K562 (cell line): Measurements from ENCODE around the gene SLC39A11. TPM values are rescaled to one million over a fixed set of nuclear protein-coding genes. Genes with fewer than 3 reads are reported as not detected.

Experiments used
- BCOR ChIP-seq: fragments of 450-650 bp; IDR thresholded peaks from 2 replicates; pipeline ENCODE4 v1.6.1; 2016
- ZBTB26 ChIP-seq: fragments of 450-650 bp; formaldehyde crosslinking; IDR thresholded peaks from 2 replicates; pipeline ENCODE4 v1.4.0; 2022; ENCODE audit warnings: missing genetic modification characterization
- polyA plus RNA-seq, 8 experiments: library from polyadenylated mRNA; depleted of rRNA in 4 of 8; stranded (reverse) in 5 of 8; unstranded in 3 of 8; fragments of >200 nt; fragmentation: Nextera tagmentation in 2 of 8; fragmentation: Illumina TruSeq in 1 of 8; extraction: Ambion mirVana in 2 of 8; extraction: Trizol in 1 of 8; gene quantifications; 2 replicates each; pipeline versions ENCODE4 v1.2.1 to v1.2.3, GENCODE V29; 2011 to 2014; ENCODE audit warnings: inconsistent platforms in 1 of 8, missing spikeins in 1 of 8
- total RNA-seq, 7 experiments: library from RNA; depleted of rRNA in 6 of 7; stranded (reverse); fragments of >200 nt in 6 of 7; fragmentation: Illumina TruSeq in 2 of 7; extraction: Trizol in 2 of 7; gene quantifications; 2 replicates each; pipeline versions ENCODE4 v1.2.1 to v1.2.3, GENCODE V29; 2011 to 2021; ENCODE audit warnings: low replicate concordance in 1 of 7
- TF ChIP-seq, protein P1 (sequence below): fragments of 450-650 bp; IDR thresholded peaks from 2 replicates; pipeline ENCODE4 v1.6.1; 2016; ENCODE audit warnings: low read depth
- TF ChIP-seq, protein P2 (sequence below): fragments of 250-450 bp; sonication (Bioruptor Pico); IDR thresholded peaks from 2 replicates; pipeline ENCODE4 v1.8.0; 2022; ENCODE audit warnings: moderate library complexity, mild to moderate bottlenecking, inconsistent platforms
- TF ChIP-seq, protein P3 (sequence below): sonication (generic); formaldehyde crosslinking; IDR thresholded peaks from 2 replicates; pipeline ENCODE4 v1.8.0; 2022; ENCODE audit warnings: missing genetic modification reagents, mild to moderate bottlenecking, moderate library complexity, borderline replicate concordance

SLC39A11 gene
- total and polyA plus RNA-seq, 9 of the 15 experiments (the other 6 are each of a cell fraction or from before 2014, with no cell fraction given) = 10.5 to 26.4 (median 13.4) TPM

DNA sequence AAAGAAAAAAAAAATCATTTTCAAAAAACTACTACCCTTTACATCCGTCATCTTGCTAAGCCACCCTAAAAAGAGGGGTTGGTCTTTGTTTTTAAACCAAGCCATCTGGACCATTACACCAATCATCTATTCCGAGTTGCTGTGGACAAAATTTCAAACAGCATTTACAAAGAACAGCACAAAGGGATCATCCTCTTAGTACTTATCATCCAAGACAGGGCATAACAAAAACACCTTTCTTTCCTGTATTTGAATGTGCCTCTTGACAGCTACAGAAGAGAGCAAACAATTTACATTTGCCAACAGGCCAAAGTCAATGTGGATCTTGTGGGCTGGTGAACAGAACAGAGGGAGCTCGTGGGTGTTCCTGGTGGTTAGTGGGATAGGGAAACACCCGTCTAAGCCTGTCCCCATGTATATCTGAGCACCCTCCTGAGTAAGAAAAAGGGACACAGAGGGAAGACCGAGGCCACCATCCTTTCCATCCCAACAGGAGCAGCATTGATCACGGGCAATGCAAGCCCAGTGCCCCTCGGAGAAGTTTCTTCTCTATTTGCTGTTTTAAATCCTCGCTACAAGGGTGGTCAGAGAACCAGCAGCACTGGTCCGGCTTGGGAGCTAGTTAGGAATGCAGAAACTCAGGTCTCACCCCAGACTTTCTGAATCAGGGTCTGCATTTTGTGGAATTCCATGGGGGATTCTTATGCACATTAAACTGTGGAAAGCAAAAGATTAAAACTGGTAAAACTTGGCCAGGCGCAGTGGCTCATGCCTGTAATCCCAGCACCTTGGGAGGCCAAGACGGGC lies 1.9 kb downstream of the SLC39A11 start (continued):
- TF ChIP-seq, protein P1, sequence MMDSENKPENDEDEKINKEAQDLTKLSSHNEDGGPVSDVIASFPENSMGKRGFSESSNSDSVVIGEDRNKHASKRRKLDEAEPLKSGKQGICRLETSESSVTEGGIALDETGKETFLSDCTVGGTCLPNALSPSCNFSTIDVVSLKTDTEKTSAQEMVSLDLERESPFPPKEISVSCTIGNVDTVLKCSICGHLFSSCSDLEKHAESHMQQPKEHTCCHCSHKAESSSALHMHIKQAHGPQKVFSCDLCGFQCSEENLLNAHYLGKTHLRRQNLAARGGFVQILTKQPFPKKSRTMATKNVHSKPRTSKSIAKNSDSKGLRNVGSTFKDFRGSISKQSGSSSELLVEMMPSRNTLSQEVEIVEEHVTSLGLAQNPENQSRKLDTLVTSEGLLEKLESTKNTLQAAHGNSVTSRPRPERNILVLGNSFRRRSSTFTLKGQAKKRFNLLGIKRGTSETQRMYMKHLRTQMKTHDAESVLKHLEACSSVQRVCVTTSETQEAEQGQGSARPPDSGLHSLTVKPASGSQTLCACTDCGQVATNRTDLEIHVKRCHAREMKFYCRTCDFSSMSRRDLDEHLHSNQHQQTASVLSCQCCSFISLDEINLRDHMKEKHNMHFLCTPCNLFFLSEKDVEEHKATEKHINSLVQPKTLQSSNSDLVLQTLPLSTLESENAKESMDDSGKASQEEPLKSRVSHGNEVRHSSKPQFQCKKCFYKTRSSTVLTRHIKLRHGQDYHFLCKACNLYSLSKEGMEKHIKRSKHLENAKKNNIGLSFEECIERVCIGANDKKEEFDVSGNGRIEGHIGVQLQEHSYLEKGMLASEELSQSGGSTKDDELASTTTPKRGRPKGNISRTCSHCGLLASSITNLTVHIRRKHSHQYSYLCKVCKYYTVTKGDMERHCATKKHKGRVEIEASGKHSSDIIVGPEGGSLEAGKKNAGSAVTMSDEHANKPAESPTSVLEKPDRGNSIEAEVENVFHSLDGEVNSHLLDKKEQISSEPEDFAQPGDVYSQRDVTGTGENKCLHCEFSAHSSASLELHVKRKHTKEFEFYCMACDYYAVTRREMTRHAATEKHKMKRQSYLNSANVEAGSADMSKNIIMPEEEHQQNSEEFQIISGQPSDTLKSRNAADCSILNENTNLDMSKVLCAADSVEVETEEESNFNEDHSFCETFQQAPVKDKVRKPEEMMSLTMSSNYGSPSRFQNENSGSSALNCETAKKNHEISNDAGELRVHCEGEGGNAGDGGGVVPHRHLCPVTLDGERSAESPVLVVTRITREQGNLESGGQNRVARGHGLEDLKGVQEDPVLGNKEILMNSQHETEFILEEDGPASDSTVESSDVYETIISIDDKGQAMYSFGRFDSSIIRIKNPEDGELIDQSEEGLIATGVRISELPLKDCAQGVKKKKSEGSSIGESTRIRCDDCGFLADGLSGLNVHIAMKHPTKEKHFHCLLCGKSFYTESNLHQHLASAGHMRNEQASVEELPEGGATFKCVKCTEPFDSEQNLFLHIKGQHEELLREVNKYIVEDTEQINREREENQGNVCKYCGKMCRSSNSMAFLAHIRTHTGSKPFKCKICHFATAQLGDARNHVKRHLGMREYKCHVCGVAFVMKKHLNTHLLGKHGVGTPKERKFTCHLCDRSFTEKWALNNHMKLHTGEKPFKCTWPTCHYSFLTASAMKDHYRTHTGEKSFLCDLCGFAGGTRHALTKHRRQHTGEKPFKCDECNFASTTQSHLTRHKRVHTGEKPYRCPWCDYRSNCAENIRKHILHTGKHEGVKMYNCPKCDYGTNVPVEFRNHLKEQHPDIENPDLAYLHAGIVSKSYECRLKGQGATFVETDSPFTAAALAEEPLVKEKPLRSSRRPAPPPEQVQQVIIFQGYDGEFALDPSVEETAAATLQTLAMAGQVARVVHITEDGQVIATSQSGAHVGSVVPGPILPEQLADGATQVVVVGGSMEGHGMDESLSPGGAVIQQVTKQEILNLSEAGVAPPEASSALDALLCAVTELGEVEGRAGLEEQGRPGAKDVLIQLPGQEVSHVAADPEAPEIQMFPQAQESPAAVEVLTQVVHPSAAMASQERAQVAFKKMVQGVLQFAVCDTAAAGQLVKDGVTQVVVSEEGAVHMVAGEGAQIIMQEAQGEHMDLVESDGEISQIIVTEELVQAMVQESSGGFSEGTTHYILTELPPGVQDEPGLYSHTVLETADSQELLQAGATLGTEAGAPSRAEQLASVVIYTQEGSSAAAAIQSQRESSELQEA = no peak
- TF ChIP-seq BCOR (no peak), ZBTB26 (CRISPR knock-in tag) (no peak)
- TF ChIP-seq, protein P2, sequence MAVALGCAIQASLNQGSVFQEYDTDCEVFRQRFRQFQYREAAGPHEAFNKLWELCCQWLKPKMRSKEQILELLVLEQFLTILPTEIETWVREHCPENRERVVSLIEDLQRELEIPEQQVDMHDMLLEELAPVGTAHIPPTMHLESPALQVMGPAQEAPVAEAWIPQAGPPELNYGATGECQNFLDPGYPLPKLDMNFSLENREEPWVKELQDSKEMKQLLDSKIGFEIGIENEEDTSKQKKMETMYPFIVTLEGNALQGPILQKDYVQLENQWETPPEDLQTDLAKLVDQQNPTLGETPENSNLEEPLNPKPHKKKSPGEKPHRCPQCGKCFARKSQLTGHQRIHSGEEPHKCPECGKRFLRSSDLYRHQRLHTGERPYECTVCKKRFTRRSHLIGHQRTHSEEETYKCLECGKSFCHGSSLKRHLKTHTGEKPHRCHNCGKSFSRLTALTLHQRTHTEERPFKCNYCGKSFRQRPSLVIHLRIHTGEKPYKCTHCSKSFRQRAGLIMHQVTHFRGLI = no peak
- TF ChIP-seq, protein P3, sequence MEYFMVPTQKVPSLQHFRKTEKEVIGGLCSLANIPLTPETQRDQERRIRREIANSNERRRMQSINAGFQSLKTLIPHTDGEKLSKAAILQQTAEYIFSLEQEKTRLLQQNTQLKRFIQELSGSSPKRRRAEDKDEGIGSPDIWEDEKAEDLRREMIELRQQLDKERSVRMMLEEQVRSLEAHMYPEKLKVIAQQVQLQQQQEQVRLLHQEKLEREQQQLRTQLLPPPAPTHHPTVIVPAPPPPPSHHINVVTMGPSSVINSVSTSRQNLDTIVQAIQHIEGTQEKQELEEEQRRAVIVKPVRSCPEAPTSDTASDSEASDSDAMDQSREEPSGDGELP = no peak
- TF ChIP-seq, all 486 proteins: peak for 0
